ENCODE measurements around the gene COLEC11. TPM values are rescaled to one million over a fixed set of nuclear protein-coding genes. Genes with fewer than 3 reads are reported as not detected.

COLEC11 gene
- total and polyA plus RNA-seq, 2 of the 13 experiments (the other 11 are each of a cell fraction or from before 2014, with no cell fraction given): 1.5 to 3.0 TPM

DNA sequence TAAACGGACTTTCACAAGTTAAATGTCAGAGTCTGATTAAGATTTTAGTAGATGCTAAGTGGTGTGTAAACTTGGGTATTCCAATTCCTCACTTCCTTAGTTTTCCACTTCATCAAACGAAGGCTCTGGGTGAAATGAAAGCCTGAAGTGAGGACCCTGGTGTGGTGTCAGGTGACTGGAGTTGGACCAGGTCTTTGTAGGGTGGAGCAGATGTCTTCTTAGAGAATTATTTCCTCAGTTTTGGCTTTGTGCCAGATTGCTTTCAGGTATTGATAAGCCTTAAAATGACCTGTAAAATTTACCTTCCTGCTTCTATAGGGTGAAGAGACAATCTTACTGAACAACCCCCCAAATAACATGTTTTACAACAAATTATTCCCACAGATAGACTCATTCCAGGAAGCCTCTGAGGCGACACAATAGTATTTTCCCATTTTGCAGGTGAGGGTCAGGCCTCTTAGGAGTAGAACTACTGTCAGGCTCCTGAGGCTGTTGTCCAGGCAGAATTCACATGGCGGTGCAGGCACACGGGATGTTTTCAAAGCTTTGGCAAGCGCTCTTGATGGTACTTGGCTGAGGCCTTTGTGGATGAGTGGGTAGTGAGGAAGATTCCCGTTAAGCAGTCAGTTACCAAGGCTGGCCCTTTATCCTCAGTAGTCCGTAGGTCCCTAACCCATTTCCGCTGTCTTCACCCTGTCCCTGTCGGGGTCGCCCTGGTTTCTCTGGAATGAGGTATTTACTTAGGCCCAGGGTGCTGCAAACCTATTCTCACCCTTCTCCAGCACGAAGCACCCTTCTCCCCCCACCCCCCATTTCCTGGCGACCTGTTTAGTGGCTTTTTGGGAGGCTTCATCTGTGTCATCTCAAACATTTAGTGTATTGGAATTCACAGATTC is 13.3 kb upstream of the COLEC11 start (continued):
- TF ChIP-seq, protein P1, sequence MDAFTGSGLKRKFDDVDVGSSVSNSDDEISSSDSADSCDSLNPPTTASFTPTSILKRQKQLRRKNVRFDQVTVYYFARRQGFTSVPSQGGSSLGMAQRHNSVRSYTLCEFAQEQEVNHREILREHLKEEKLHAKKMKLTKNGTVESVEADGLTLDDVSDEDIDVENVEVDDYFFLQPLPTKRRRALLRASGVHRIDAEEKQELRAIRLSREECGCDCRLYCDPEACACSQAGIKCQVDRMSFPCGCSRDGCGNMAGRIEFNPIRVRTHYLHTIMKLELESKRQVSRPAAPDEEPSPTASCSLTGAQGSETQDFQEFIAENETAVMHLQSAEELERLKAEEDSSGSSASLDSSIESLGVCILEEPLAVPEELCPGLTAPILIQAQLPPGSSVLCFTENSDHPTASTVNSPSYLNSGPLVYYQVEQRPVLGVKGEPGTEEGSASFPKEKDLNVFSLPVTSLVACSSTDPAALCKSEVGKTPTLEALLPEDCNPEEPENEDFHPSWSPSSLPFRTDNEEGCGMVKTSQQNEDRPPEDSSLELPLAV (CRISPR knock-in tag; conservative IDR thresholded peaks at IDR 0.05; ENCODE audit: low read depth): no peak
- peak; percentile 67; the same call in 1 of the 2 replicates for TF ChIP-seq POLR2G (IDR thresholded peaks at IDR 0.05; ENCODE audit: low read depth, low read length)
- no peak for TF ChIP-seq GPN1 (CRISPR knock-in tag; IDR thresholded peaks at IDR 0.05; ENCODE audit: borderline replicate concordance)
- no peak; the same call in none of the 2 replicates for TF ChIP-seq SSRP1 (CRISPR knock-in tag; IDR thresholded peaks at IDR 0.05)
- TF ChIP-seq HMG20B (CRISPR knock-in tag; conservative IDR thresholded peaks at IDR 0.05): no peak
- peak; percentile 47 for TF ChIP-seq ZBTB38 (CRISPR knock-in tag; IDR thresholded peaks at IDR 0.05)
- TF ChIP-seq, protein P2, sequence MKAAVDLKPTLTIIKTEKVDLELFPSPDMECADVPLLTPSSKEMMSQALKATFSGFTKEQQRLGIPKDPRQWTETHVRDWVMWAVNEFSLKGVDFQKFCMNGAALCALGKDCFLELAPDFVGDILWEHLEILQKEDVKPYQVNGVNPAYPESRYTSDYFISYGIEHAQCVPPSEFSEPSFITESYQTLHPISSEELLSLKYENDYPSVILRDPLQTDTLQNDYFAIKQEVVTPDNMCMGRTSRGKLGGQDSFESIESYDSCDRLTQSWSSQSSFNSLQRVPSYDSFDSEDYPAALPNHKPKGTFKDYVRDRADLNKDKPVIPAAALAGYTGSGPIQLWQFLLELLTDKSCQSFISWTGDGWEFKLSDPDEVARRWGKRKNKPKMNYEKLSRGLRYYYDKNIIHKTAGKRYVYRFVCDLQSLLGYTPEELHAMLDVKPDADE (CRISPR knock-in tag; IDR thresholded peaks at IDR 0.05): no peak
- TF ChIP-seq ZSCAN20 (CRISPR knock-in tag; IDR thresholded peaks at IDR 0.05; ENCODE audit: borderline replicate concordance): no peak
- TF ChIP-seq, protein P3, sequence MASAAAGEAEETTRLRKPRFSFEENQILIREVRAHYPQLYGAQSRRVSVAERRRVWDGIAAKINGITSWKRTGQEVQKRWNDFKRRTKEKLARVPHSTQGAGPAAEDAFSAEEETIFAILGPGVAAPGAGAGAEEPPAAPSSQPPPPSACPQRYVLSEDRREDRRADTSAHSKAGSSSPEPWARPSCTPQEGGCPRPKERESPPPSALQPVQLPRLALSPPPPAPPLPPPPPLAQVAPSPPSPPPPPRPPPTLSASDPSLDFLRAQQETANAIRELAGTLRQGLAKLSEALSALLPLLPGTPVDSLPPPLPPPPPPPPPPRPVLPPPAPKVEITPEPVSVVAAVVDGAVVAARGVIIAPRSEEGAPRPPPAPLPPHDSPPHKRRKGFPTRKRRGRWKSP (CRISPR knock-in tag; IDR thresholded peaks at IDR 0.05): no peak
- TF ChIP-seq SMAD9 (CRISPR knock-in tag; IDR thresholded peaks at IDR 0.05): no peak
- no peak for TF ChIP-seq ZNF20 (CRISPR knock-in tag; IDR thresholded peaks at IDR 0.05)
- TF ChIP-seq ZNF136 (CRISPR knock-in tag; IDR thresholded peaks at IDR 0.05; ENCODE audit: low read depth): no peak
- TF ChIP-seq RBM22 (optimal IDR thresholded peaks at IDR 0.05; ENCODE audit: low read length): peak; percentile 90
- TF ChIP-seq KLF13 (CRISPR knock-in tag; IDR thresholded peaks at IDR 0.05): no peak
- peak; percentile 39; the same call in 1 of the 2 replicates for TF ChIP-seq NFIC (IDR thresholded peaks at IDR 0.05; ENCODE audit: low read length)
- no peak for TF ChIP-seq CAMTA2 (CRISPR knock-in tag; IDR thresholded peaks at IDR 0.05; ENCODE audit: borderline replicate concordance)
- no peak for TF ChIP-seq ZNF652 (CRISPR knock-in tag; IDR thresholded peaks at IDR 0.05; ENCODE audit: borderline replicate concordance, low read depth)
- TF ChIP-seq NPAS2 (CRISPR knock-in tag; IDR thresholded peaks at IDR 0.05; ENCODE audit: borderline replicate concordance): no peak
- TF ChIP-seq, protein P4, sequence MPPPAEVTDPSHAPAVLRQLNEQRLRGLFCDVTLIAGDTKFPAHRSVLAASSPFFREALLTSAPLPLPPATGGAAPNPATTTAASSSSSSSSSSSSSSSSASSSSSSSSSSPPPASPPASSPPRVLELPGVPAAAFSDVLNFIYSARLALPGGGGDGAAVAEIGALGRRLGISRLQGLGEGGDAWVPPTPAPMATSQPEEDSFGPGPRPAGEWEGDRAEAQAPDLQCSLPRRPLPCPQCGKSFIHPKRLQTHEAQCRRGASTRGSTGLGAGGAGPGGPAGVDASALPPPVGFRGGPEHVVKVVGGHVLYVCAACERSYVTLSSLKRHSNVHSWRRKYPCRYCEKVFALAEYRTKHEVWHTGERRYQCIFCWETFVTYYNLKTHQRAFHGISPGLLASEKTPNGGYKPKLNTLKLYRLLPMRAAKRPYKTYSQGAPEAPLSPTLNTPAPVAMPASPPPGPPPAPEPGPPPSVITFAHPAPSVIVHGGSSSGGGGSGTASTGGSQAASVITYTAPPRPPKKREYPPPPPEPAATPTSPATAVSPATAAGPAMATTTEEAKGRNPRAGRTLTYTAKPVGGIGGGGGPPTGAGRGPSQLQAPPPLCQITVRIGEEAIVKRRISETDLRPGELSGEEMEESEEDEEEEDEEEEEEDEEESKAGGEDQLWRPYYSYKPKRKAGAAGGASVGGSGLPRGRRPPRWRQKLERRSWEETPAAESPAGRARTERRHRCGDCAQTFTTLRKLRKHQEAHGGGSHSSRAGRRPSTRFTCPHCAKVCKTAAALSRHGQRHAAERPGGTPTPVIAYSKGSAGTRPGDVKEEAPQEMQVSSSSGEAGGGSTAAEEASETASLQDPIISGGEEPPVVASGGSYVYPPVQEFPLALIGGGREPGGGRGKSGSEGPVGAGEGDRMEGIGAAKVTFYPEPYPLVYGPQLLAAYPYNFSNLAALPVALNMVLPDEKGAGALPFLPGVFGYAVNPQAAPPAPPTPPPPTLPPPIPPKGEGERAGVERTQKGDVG (CRISPR knock-in tag; IDR thresholded peaks at IDR 0.05; ENCODE audit: borderline replicate concordance): peak; percentile 25; the same call in 1 of the 2 replicates
- TF ChIP-seq SKI (IDR thresholded peaks at IDR 0.05; ENCODE audit: partially characterized antibody): no peak
- TF ChIP-seq, protein P5, sequence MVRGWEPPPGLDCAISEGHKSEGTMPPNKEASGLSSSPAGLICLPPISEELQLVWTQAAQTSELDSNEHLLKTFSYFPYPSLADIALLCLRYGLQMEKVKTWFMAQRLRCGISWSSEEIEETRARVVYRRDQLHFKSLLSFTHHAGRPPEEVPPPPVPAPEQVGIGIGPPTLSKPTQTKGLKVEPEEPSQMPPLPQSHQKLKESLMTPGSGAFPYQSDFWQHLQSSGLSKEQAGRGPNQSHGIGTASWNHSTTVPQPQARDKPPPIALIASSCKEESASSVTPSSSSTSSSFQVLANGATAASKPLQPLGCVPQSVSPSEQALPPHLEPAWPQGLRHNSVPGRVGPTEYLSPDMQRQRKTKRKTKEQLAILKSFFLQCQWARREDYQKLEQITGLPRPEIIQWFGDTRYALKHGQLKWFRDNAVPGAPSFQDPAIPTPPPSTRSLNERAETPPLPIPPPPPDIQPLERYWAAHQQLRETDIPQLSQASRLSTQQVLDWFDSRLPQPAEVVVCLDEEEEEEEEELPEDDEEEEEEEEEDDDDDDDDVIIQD (CRISPR knock-in tag; IDR thresholded peaks at IDR 0.05; ENCODE audit: low read depth): no peak
